ENCODE measurements around the gene DNAH7. TPM values are rescaled to one million over a fixed set of nuclear protein-coding genes. Genes with fewer than 3 reads are reported as not detected.

DNAH7 gene
- total RNA-seq, 4 donors from 2014 or later: 0.10 to 1.2 (median 0.27) TPM

- peaks cover 8% of the 10 kb centered on the region for H3K9me3 ChIP-seq
- 54% methylated on average over 2 of the region's 2 CpGs for WGBS
- H3K4me3 ChIP-seq: no peak overlapping the region
- no peaks in the 10 kb centered on the region for H3K27me3 ChIP-seq
- H3K27ac ChIP-seq: no peak overlapping the region
- H3K36me3 ChIP-seq: no peaks in the 10 kb centered on the region
- TF ChIP-seq POLR2AphosphoS5 (IDR thresholded peaks at IDR 0.05): no peak
- no peaks in the 10 kb centered on the region for H3K4me1 ChIP-seq
- no peak for DNase-seq (ENCODE audit: low spot score in 2 of 2)
Observed at GRCh38 chr2:195768431-195768830, 300.2 kb downstream of the DNAH7 start.

DNA sequence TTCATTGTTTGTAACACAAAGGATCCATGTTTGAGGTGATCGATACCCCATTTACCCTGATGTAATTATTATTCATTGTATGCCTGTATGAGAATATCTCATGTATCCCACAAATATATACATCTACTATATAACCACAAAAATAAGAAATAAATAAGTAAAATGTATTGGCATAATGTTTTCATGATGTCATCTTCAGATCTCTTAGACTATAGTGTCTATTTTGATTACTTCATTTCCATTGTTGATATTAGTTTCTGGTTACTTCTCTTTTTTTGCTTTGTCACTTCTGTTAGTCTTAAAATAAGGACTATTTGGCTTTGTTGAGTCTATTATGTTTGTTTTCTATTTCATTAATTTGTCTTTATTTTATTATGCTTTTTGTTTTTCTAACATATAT is 301.9 kb downstream of the DNAH7 start:
- Histone ChIP-seq H3K36me3 (no peaks in the 10 kb centered on the region), H3K27ac (no peak overlapping the region), H3K27me3 (no peaks in the 10 kb centered on the region), H3K4me3 (no peak overlapping the region), H3K9me3 (peaks cover 8% of the 10 kb centered on the region), H3K4me1 (no peaks in the 10 kb centered on the region)
- TF ChIP-seq EP300 (IDR thresholded peaks at IDR 0.05): no peak
- TF ChIP-seq, protein P1, sequence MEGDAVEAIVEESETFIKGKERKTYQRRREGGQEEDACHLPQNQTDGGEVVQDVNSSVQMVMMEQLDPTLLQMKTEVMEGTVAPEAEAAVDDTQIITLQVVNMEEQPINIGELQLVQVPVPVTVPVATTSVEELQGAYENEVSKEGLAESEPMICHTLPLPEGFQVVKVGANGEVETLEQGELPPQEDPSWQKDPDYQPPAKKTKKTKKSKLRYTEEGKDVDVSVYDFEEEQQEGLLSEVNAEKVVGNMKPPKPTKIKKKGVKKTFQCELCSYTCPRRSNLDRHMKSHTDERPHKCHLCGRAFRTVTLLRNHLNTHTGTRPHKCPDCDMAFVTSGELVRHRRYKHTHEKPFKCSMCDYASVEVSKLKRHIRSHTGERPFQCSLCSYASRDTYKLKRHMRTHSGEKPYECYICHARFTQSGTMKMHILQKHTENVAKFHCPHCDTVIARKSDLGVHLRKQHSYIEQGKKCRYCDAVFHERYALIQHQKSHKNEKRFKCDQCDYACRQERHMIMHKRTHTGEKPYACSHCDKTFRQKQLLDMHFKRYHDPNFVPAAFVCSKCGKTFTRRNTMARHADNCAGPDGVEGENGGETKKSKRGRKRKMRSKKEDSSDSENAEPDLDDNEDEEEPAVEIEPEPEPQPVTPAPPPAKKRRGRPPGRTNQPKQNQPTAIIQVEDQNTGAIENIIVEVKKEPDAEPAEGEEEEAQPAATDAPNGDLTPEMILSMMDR (IDR thresholded peaks at IDR 0.05): no peak
- no peak for TF ChIP-seq POLR2AphosphoS5 (IDR thresholded peaks at IDR 0.05)
- no peak for TF ChIP-seq POLR2A (IDR thresholded peaks at IDR 0.05)
- WGBS: 98% methylated on average over 1 of the region's 1 CpG
- no peak for DNase-seq (ENCODE audit: low spot score in 2 of 2)

DNA sequence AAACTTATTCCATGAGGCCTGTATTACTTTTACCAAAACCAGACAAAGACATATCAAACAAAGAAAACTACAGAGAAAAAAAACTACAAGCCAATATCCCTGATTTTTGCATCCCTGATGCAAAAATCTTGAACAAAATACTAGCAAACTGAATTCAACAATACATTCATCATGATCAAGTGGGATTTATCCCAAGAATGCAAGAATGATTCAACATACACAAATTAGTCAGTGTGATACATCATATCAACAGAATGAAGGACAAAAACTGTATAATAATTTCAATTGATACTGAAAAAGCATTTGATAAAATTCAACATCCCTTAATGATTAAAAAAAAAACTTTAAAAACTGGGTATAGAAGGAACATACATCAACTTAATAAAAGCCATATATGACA is 304.8 kb downstream of the DNAH7 start:
- no peaks in the 10 kb centered on the region for H3K27me3 ChIP-seq
- H3K36me3 ChIP-seq: no peaks in the 10 kb centered on the region
- peaks cover 18% of the 10 kb centered on the region for H3K9me3 ChIP-seq
- H3K4me3 ChIP-seq: no peak overlapping the region
- H3K4me1 ChIP-seq: no peaks in the 10 kb centered on the region
- H3K27ac ChIP-seq: no peak overlapping the region
- no peak for DNase-seq (ENCODE audit: low spot score in 2 of 2)
- TF ChIP-seq, protein P1 (IDR thresholded peaks at IDR 0.05): no peak
- TF ChIP-seq EP300 (IDR thresholded peaks at IDR 0.05): no peak
- TF ChIP-seq POLR2A (IDR thresholded peaks at IDR 0.05): no peak
- no peak for TF ChIP-seq POLR2AphosphoS5 (IDR thresholded peaks at IDR 0.05)

DNA sequence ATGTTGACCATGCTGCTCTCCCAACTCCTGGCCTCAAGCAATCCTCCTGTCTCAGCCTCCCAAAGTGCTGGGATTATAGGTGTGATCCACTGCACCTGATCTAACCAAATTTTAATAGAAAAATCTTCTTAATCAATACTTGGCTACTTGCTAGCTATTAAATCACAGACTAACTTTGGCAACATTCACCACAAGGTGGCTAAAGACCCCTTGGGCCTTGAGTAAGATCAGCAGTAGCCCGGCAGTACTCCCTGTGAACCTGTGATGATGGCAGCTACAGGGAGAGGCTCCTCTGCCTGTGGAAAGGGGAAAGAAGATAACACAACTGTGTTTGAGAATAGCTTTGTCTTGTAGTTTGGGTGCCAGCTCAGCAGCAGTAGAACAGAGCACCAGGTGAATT is 308.8 kb downstream of the DNAH7 start:
- Histone ChIP-seq H3K9me3 (peaks cover 13% of the 10 kb centered on the region), H3K4me1 (no peaks in the 10 kb centered on the region), H3K36me3 (no peaks in the 10 kb centered on the region), H3K4me3 (no peak overlapping the region), H3K27ac (no peak overlapping the region), H3K27me3 (no peaks in the 10 kb centered on the region)
- 100% methylated on average over 1 of the region's 1 CpG for WGBS
- TF ChIP-seq POLR2A (IDR thresholded peaks at IDR 0.05) (no peak), EP300 (IDR thresholded peaks at IDR 0.05) (no peak), POLR2AphosphoS5 (IDR thresholded peaks at IDR 0.05) (no peak)
- TF ChIP-seq, protein P1 (IDR thresholded peaks at IDR 0.05): no peak
- no peak for DNase-seq (ENCODE audit: low spot score in 2 of 2)

GRCh38 chr2:195758846-195759245 is 309.8 kb downstream of the DNAH7 start:
- DNase-seq (ENCODE audit: low spot score in 2 of 2): no peak
- Histone ChIP-seq H3K9me3 (peaks cover 10% of the 10 kb centered on the region), H3K4me3 (no peak overlapping the region), H3K27ac (no peak overlapping the region), H3K27me3 (no peaks in the 10 kb centered on the region), H3K36me3 (no peaks in the 10 kb centered on the region), H3K4me1 (no peaks in the 10 kb centered on the region)
- WGBS: 97% methylated on average over 3 of the region's 3 CpGs
- TF ChIP-seq, protein P1 (IDR thresholded peaks at IDR 0.05): no peak
- no peak for TF ChIP-seq POLR2AphosphoS5 (IDR thresholded peaks at IDR 0.05)
- TF ChIP-seq EP300 (IDR thresholded peaks at IDR 0.05): no peak
- no peak for TF ChIP-seq POLR2A (IDR thresholded peaks at IDR 0.05)
